Spleen (tissue), 11 donors: Measurements from ENCODE around the gene S100A16. TPM values are rescaled to one million over a fixed set of nuclear protein-coding genes. Genes with fewer than 3 reads are reported as not detected.

ENCODE experiments used
- DNase-seq: peaks from one replicate; pipeline ENCODE4 v3.0.0-alpha.2; 2020
- H3K27ac ChIP-seq, 8 donors: fragments of 200-600 bp; sonication (generic) in 7 of 8; 1 replicate in 4 of 8; 2 replicates in 4 of 8; pipeline versions ENCODE4 v1.5.0 to v1.8.0; 2016 to 2021; ENCODE audit warnings: inconsistent platforms in 4 of 8, mild to moderate bottlenecking in 4 of 8, moderate library complexity in 1 of 8
- H3K27me3 ChIP-seq, 7 donors: fragments of 200-600 bp; sonication (generic) in 6 of 7; replicated peaks in 1 of 7; 1 replicate in 4 of 7; 2 replicates in 3 of 7; pipeline versions ENCODE4 v1.5.0 to v1.8.0; 2016 to 2021; ENCODE audit warnings: inconsistent platforms in 3 of 7, mild to moderate bottlenecking in 1 of 7
- H3K36me3 ChIP-seq, 6 donors: fragments of 200-600 bp; sonication (generic) in 5 of 6; 1 replicate in 4 of 6; 2 replicates in 2 of 6; pipeline versions ENCODE4 v1.5.0 to v1.8.0; 2016 to 2021; ENCODE audit warnings: inconsistent platforms in 2 of 6
- H3K4me1 ChIP-seq, 6 donors: fragments of 200-600 bp; sonication (generic) in 5 of 6; 1 replicate in 3 of 6; 2 replicates in 3 of 6; pipeline versions ENCODE4 v1.5.0 to v1.8.0; 2016 to 2021; ENCODE audit warnings: inconsistent platforms in 3 of 6
- H3K4me3 ChIP-seq, 8 donors: fragments of 200-600 bp; sonication (generic) in 7 of 8; 1 replicate in 4 of 8; 2 replicates in 4 of 8; pipeline versions ENCODE4 v1.5.0 to v1.8.0; 2016 to 2021; ENCODE audit warnings: inconsistent platforms in 4 of 8, mild to moderate bottlenecking in 4 of 8, moderate library complexity in 2 of 8
- H3K9me3 ChIP-seq, 8 donors: fragments of 200-600 bp; sonication (generic) in 7 of 8; 1 replicate in 4 of 8; 2 replicates in 4 of 8; pipeline versions ENCODE4 v1.5.0 to v1.8.0; 2016 to 2021; ENCODE audit warnings: inconsistent platforms in 4 of 8
- CTCF ChIP-seq, 11 experiments: fragments of 200-600 bp in 7 of 11; fragments of 450-650 bp in 4 of 11; sonication (generic) in 4 of 11; IDR thresholded peaks in 8 of 11; conservative IDR thresholded peaks in 3 of 11; 1 replicate in 7 of 11; 2 replicates in 4 of 11; pipeline versions ENCODE4 v1.4.0 to v1.8.0; 2016 to 2021; ENCODE audit warnings: antibody characterized with exemption in 11 of 11, inconsistent platforms in 4 of 11, mild to moderate bottlenecking in 1 of 11
- POLR2A ChIP-seq, 3 donors: fragments of 450-650 bp; IDR thresholded peaks; one replicate each; pipeline ENCODE4 v1.5.1; 2017; ENCODE audit warnings: antibody characterized with exemption in 3 of 3, mild to moderate bottlenecking in 1 of 3
- POLR2AphosphoS5 ChIP-seq, 3 donors: sonication (generic); formaldehyde crosslinking; IDR thresholded peaks; one replicate each; pipeline ENCODE4 v1.5.1; 2017; ENCODE audit warnings: antibody characterized with exemption in 3 of 3
- WGBS, 5 donors: extraction: QIAGEN DNeasy Blood & Tissue Kit in 3 of 5; methylation state at CpG; one replicate each; pipeline versions ENCODE4 v1.1.5 to v1.1.7; 2013 to 2018; 5-methylcytosine and 5-hydroxymethylcytosine counted together
- intact Hi-C: fragments of 100-400 bp; cut with DNase I; formaldehyde crosslinking; loops from one replicate; pipeline ENCODE4 v1.15.0; 2023; ENCODE audit warnings: low total_unique reads
- polyA plus RNA-seq, 3 donors: library from polyadenylated mRNA; stranded (reverse); fragments of 200-250 nt; gene quantifications; one replicate each; pipeline ENCODE4 v1.2.1, GENCODE V29; 2013
- total RNA-seq, 7 donors: library from RNA; depleted of rRNA in 3 of 7; stranded (reverse); fragments of >200 nt in 3 of 7; fragmentation: NEBNext Ultra II Directional in 4 of 7; extraction: Animal tissue kit (Norgen Biotek cat#: 25700) in 4 of 7; gene quantifications; one replicate each; pipeline versions ENCODE4 v1.1.0 to v1.2.1, GENCODE V29; 2016 to 2021
- donor health status: healthy with polysubstance abuse.
- donor health status: DM: no; HTN: no; CAD: no; lungs with moderate emphysema.
- donor health status: DM: no; HTN: no; CAD: no.
- donor health status: Bipolar disorder and iron deficiency.
- donor health status: healthy.
- donor health status: DM: no; HTN: no; CAD: no.
- donor health status: DM: yes; HTN: yes; CAD: no.

S100A16 gene
- total and polyA plus RNA-seq, 10 donors: 52.0 to 111 (median 91.6) TPM

GRCh38 chr1:153623101-153623500 lies 10.2 kb upstream of the S100A16 start:
- 59 to 76% (median 67%) methylated on average over 7 of the region's 7 CpGs for WGBS, 5 donors
- no peaks in the 10 kb centered on the region for H3K27me3 ChIP-seq
- no peak overlapping the region for H3K4me3 ChIP-seq
- TF ChIP-seq POLR2AphosphoS5 (IDR thresholded peaks at IDR 0.05): peak in 2 of 3 donors; percentile 17 to 42
- no peak for TF ChIP-seq POLR2A (IDR thresholded peaks at IDR 0.05)
- intact Hi-C loops: no loop called here
- H3K9me3 ChIP-seq: no peaks in the 10 kb centered on the region
- H3K4me1 ChIP-seq: peaks cover 0 to 60% (median 33%) of the 10 kb centered on the region in 6 donors
- peak overlapping the region in 3 of 8 donors; percentile 2 to 17 (median 3) for H3K27ac ChIP-seq
- no peak for DNase-seq
- H3K36me3 ChIP-seq: peaks cover 0 to 25% (median 0%) of the 10 kb centered on the region in 6 donors

GRCh38 chr1:153619171-153619570 lies 6.2 kb upstream of the S100A16 start:
- TF ChIP-seq POLR2A (IDR thresholded peaks at IDR 0.05) (no peak), CTCF (IDR thresholded peaks at IDR 0.05 in 8 of 11, conservative IDR thresholded peaks at IDR 0.05 in 3 of 11) (no peak), POLR2AphosphoS5 (IDR thresholded peaks at IDR 0.05) (no peak)
- H3K27ac ChIP-seq: no peak overlapping the region
- no peaks in the 10 kb centered on the region for H3K27me3 ChIP-seq
- no peaks in the 10 kb centered on the region for H3K9me3 ChIP-seq
- WGBS, 5 donors: 91 to 98% (median 96%) methylated on average over 6 of the region's 6 CpGs
- intact Hi-C loops: loop anchor here (5.0 kb wide), 1 partner anchor 47 kb away; no protein-coding TSS in a partner anchor
- peaks cover 14 to 60% (median 41%) of the 10 kb centered on the region in 6 donors for H3K4me1 ChIP-seq
- DNase-seq: no peak
- peaks cover 0 to 17% (median 0%) of the 10 kb centered on the region in 6 donors for H3K36me3 ChIP-seq
- H3K4me3 ChIP-seq: no peak overlapping the region

- DNase-seq: peak; percentile 95
- TF ChIP-seq POLR2A (IDR thresholded peaks at IDR 0.05) (no peak), POLR2AphosphoS5 (IDR thresholded peaks at IDR 0.05) (peak; percentile 57 to 81 (median 77)), CTCF (IDR thresholded peaks at IDR 0.05 in 8 of 11, conservative IDR thresholded peaks at IDR 0.05 in 3 of 11) (peak in 9 of 11 experiments; percentile 51 to 90 (median 76))
- intact Hi-C loops: loop anchor here (5.0 kb wide), 1 partner anchor 45 kb away; no protein-coding TSS in a partner anchor
- Histone ChIP-seq H3K4me3 (peak overlapping the region in 1 of 8 donors; percentile 4), H3K36me3 (peaks cover 0 to 17% (median 0%) of the 10 kb centered on the region in 6 donors), H3K9me3 (no peaks in the 10 kb centered on the region), H3K4me1 (peaks cover 12 to 56% (median 35%) of the 10 kb centered on the region in 6 donors), H3K27ac (peak overlapping the region in 7 of 8 donors; percentile 32 to 90 (median 48)), H3K27me3 (no peaks in the 10 kb centered on the region)
- WGBS, 5 donors: 3 to 82% (median 35%) methylated on average over 6 of the region's 6 CpGs
Measured at GRCh38 chr1:153617663-153618062, 4.7 kb upstream of the S100A16 start.

DNA sequence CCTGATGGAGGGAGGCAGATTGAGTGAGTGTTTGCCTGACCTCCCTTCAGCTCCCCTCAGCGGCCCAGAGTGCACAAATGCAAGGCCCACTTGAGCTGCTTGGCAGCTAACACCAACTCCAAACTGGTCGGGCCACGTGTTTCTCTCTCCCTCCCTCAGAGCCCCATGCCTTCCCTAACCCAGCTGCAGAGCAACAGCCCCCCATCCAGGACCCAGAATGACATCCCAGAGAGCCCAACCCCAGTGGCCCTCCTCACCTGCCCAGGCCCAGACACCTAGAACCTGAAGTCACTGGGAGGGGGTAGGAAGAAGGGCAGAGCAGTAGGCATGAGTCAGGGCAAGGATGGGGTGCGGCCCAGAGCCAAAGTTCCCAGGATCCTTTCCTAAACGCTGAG lies 4.0 kb upstream of the S100A16 start:
- H3K27me3 ChIP-seq: no peaks in the 10 kb centered on the region
- H3K36me3 ChIP-seq: peaks cover 0 to 14% (median 0%) of the 10 kb centered on the region in 6 donors
- no peak overlapping the region for H3K4me3 ChIP-seq
- H3K4me1 ChIP-seq: peaks cover 12 to 55% (median 34%) of the 10 kb centered on the region in 6 donors
- DNase-seq: no peak
- intact Hi-C loops: loop anchor here (5.0 kb wide), 1 partner anchor 45 kb away; no protein-coding TSS in a partner anchor
- H3K27ac ChIP-seq: peak overlapping the region in 7 of 8 donors; percentile 22 to 90 (median 48)
- no peaks in the 10 kb centered on the region for H3K9me3 ChIP-seq
- WGBS, 5 donors: 55 to 90% (median 75%) methylated on average over 4 to 5 of the region's 5 CpGs
- TF ChIP-seq POLR2AphosphoS5 (IDR thresholded peaks at IDR 0.05) (no peak), CTCF (IDR thresholded peaks at IDR 0.05 in 8 of 11, conservative IDR thresholded peaks at IDR 0.05 in 3 of 11) (no peak), POLR2A (IDR thresholded peaks at IDR 0.05) (no peak)
